GM12865 (cell line): ENCODE results near the gene NOCT.

Experiments
- DNase-seq: peaks from one replicate; pipeline ENCODE4 v3.0.0; 2010; ENCODE audit warnings: low read depth
- H3K4me3 ChIP-seq: 2 replicates; pipeline ENCODE4 v1.5.1; 2011; ENCODE audit warnings: mild to moderate bottlenecking, low read depth, low read length, control low read depth
- TF ChIP-seq, protein P1 (sequence below): IDR thresholded peaks from 2 replicates; pipeline ENCODE4 v1.5.1; 2011; ENCODE audit warnings: low read length, control low read depth, low read depth, inconsistent platforms; ENCODE audit not compliant: insufficient read depth; ENCODE audit errors: missing control alignments

NOCT gene

GRCh38 chr4:139076016-139076744, 60.6 kb downstream of the NOCT start:
- no peak overlapping the region for H3K4me3 ChIP-seq
- TF ChIP-seq, protein P1, sequence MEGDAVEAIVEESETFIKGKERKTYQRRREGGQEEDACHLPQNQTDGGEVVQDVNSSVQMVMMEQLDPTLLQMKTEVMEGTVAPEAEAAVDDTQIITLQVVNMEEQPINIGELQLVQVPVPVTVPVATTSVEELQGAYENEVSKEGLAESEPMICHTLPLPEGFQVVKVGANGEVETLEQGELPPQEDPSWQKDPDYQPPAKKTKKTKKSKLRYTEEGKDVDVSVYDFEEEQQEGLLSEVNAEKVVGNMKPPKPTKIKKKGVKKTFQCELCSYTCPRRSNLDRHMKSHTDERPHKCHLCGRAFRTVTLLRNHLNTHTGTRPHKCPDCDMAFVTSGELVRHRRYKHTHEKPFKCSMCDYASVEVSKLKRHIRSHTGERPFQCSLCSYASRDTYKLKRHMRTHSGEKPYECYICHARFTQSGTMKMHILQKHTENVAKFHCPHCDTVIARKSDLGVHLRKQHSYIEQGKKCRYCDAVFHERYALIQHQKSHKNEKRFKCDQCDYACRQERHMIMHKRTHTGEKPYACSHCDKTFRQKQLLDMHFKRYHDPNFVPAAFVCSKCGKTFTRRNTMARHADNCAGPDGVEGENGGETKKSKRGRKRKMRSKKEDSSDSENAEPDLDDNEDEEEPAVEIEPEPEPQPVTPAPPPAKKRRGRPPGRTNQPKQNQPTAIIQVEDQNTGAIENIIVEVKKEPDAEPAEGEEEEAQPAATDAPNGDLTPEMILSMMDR: no peak

DNA sequence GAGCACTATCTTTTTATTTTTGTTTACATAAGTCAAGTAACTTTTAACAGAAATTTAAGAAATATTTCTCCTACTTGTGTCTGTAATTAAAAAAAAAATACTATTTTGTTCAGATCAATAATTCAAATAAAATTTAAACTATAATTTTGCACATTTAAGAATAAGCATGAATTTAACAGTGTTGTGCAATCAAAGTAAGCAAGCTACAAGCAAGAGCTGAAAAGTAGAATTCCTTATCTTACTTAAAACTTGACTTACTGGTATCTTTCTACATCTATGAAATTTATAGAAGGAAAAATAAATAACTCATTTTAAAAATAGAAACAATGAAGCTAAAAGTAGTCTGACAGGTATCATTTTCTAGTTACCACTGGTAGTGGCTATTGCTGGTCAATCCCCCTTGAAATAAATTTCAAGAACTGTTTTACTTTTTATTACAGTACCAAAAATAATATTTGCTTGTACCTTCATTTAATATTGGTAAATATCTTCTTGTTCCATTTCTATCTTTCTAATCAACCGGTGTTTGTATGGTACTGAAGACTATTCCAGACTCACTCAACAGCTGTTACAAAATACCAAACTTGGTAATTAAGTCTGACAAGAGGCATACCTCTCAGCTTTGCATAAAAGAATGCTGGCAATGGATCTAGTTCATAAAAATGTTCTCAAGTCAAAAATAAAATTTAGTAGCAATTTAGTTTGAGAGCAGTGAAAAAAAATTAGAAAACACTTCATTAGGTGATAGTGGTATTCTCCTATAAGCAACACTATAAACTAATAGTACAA, 62.2 kb downstream of the NOCT start:
- TF ChIP-seq, protein P1: no peak
- DNase-seq: no peak
- H3K4me3 ChIP-seq: no peak overlapping the region

More at GRCh38 chr4:139076016-139076744, 60.6 kb downstream of the NOCT start:
- DNase-seq: no peak

GRCh38 chr4:139078926-139079325, 63.3 kb downstream of the NOCT start:
- H3K4me3 ChIP-seq: no peak overlapping the region
- TF ChIP-seq, protein P1: no peak
- DNase-seq: no peak

- TF ChIP-seq, protein P1: no peak
- DNase-seq: peak; percentile 98
- H3K4me3 ChIP-seq: peak overlapping the region; percentile 100
These were observed 67.4 kb downstream of the NOCT start for GRCh38 chr4:139082750-139083606.

- TF ChIP-seq, protein P1: peak; percentile 2
- DNase-seq: peak; percentile 79
- peak overlapping the region; percentile 100 for H3K4me3 ChIP-seq
These were observed 68.0 kb downstream of the NOCT start for GRCh38 chr4:139083607-139083955.

DNA sequence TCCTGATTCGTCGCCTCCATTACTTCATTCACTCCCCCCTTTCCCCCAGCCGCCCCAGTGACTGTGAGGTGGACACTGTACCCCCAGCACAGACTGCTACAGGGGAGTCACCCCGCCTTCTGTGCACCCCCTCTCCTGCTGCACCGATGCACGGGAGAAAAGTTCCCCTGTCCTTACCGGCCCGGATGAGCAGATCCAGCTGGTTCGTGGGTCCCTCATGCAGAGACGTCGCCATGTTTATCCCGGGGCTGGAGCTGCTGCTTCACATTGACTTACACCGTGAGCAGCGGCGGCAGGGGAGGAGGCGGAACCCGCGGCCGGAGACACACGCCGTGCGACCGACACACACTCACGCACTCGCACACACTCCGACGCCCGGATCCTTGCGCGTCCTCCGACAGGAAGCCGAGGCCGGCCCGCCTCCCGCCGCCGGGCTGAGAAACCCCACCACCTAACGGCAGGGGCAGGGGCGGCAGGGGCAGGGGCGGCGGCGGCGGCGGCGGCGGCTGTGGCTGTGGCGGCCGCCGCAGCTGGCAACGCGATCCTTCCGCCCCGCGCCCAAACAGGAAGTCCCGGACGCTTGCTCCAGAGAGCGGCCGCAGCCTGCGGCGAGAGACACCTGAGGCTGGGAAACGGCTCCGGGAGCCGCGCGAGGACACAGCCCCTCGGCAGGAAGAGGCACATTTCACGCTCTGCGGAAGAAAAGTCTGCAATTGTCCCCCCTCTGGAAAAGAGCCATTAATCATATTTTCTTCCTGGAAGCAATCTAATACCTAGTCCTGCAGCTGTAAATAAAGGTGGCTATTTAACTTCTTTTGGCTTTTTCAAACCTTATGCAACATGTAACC, 68.6 kb downstream of the NOCT start:
- H3K4me3 ChIP-seq: peak overlapping the region; percentile 100
- peak; percentile 96 for DNase-seq
- TF ChIP-seq, protein P1: no peak
